H1 (cell line): ENCODE measurements around the gene FNDC3A. TPM values are rescaled to one million over a fixed set of nuclear protein-coding genes. Genes with fewer than 3 reads are reported as not detected.

Source experiments
- CTCF ChIA-PET: fragments of 300-600 bp; sonication (Branson Sonifier 250); formaldehyde crosslinking; loops from one replicate; lab custom pipeline; 2021; ENCODE audit not compliant: partially characterized antibody; lab: Charles Lee
- POLR2A ChIA-PET: fragments of 300-600 bp; sonication (Branson Sonifier 250); formaldehyde crosslinking; loops from one replicate; lab custom pipeline; 2021; ENCODE audit warnings: inconsistent platforms; ENCODE audit not compliant: partially characterized antibody; lab: Charles Lee
- DNase-seq, 2 experiments: peaks; one replicate each; pipeline versions ENCODE4 v3.0.0 to v3.0.0-alpha.2; 2010 to 2022; ENCODE audit warnings: low spot score in 2 of 2, low read depth in 1 of 2, mixed read lengths in 1 of 2
- FAIRE-seq: peaks from 2 replicates; lab custom pipeline; 2011; peaks lifted over from hg19 to GRCh38; lab: Jason Lieb, UNC
- H2AFZ ChIP-seq: 2 replicates; pipeline ENCODE4 v1.8.1; 2012; ENCODE audit warnings: low read length, inconsistent platforms
- H2AK5ac ChIP-seq: 2 replicates; pipeline ENCODE4 v1.6.1; 2013; ENCODE audit warnings: low read depth, low read length
- H2BK120ac ChIP-seq: replicated peaks from 2 replicates; pipeline ENCODE3; 2013; ENCODE audit warnings: low read depth, low read length, inconsistent platforms
- H2BK12ac ChIP-seq: 2 replicates; pipeline ENCODE4 v1.6.1; 2013; ENCODE audit warnings: low read depth, low read length
- H2BK15ac ChIP-seq: 2 replicates; pipeline ENCODE4 v1.6.1; 2013; ENCODE audit warnings: low read length
- H2BK20ac ChIP-seq: 2 replicates; pipeline ENCODE4 v1.6.1; 2013; ENCODE audit warnings: low read length
- H2BK5ac ChIP-seq: 2 replicates; pipeline ENCODE4 v1.6.1; 2013; ENCODE audit warnings: low read depth, low read length
- H3K14ac ChIP-seq: 2 replicates; pipeline ENCODE4 v1.6.1; 2013; ENCODE audit warnings: inconsistent platforms; ENCODE audit not compliant: insufficient read length
- H3K18ac ChIP-seq: 2 replicates; pipeline ENCODE4 v1.6.1; 2013; ENCODE audit warnings: low read length; ENCODE audit errors: extremely low read depth
- H3K23ac ChIP-seq: 2 replicates; pipeline ENCODE4 v1.6.1; 2013; ENCODE audit warnings: inconsistent platforms; ENCODE audit not compliant: insufficient read length
- H3K23me2 ChIP-seq: 2 replicates; pipeline ENCODE4 v1.6.1; 2013; ENCODE audit warnings: low read depth, low read length
- H3K27ac ChIP-seq: 2 replicates; pipeline ENCODE4 v1.6.1; 2011; ENCODE audit warnings: low read depth, low read length, inconsistent platforms
- H3K27me3 ChIP-seq, 4 experiments: replicated peaks in 1 of 4; 1 replicate in 1 of 4; 2 replicates in 3 of 4; pipeline versions ENCODE4 v1.6.1 to v1.8.1; 2011 to 2013; ENCODE audit warnings: low read length in 3 of 4, mild to moderate bottlenecking in 3 of 4, inconsistent platforms in 2 of 4, mixed read lengths in 2 of 4, moderate library complexity in 1 of 4; ENCODE audit not compliant: control insufficient read depth in 3 of 4, insufficient read depth in 3 of 4; ENCODE audit errors: extremely low read depth in 1 of 4
- H3K36me3 ChIP-seq, 4 experiments: 2 replicates each; pipeline versions ENCODE4 v1.6.1 to v1.8.1; 2011 to 2013; ENCODE audit warnings: mild to moderate bottlenecking in 4 of 4, low read length in 3 of 4, moderate library complexity in 2 of 4, control low read depth in 1 of 4, inconsistent platforms in 1 of 4; ENCODE audit not compliant: insufficient read depth in 4 of 4, control insufficient read depth in 2 of 4
- H3K4ac ChIP-seq: replicated peaks from 2 replicates; pipeline ENCODE3; 2013; ENCODE audit warnings: low read length, low read depth, mixed read lengths, inconsistent platforms; ENCODE audit not compliant: insufficient read length
- H3K4me1 ChIP-seq, 4 experiments: replicated peaks in 1 of 4; 1 replicate in 1 of 4; 2 replicates in 3 of 4; pipeline versions ENCODE4 v1.6.1 to v1.8.1; 2011 to 2013; ENCODE audit warnings: low read length in 3 of 4, inconsistent platforms in 2 of 4, mixed read lengths in 1 of 4; ENCODE audit not compliant: insufficient read depth in 4 of 4, control insufficient read depth in 3 of 4
- H3K4me2 ChIP-seq, 2 experiments: 2 replicates each; pipeline versions ENCODE4 v1.6.1 to v1.8.1; 2011 to 2013; ENCODE audit warnings: low read depth in 2 of 2, low read length in 2 of 2, control low read depth in 1 of 2, inconsistent platforms in 1 of 2, mild to moderate bottlenecking in 1 of 2; ENCODE audit not compliant: insufficient read depth in 1 of 2
- H3K4me3 ChIP-seq, 4 experiments: fragments of 200-600, 300-600 bp in 1 of 4; sonication (generic), shearing (Covaris generic), sonication (Bioruptor Twin) in 1 of 4; 2 replicates each; pipeline versions ENCODE4 v1.5.1 to v1.8.1; 2011 to 2016; ENCODE audit warnings: low read length in 4 of 4, low read depth in 3 of 4, control low read depth in 2 of 4, inconsistent platforms in 2 of 4, mild to moderate bottlenecking in 2 of 4, mixed read lengths in 1 of 4, moderate library complexity in 1 of 4; ENCODE audit not compliant: insufficient read depth in 2 of 4; ENCODE audit errors: extremely low read depth in 1 of 4
- H3K56ac ChIP-seq: replicated peaks from 2 replicates; pipeline ENCODE3; 2013; ENCODE audit warnings: low read depth, mild to moderate bottlenecking, mixed read lengths, low read length, inconsistent platforms; ENCODE audit not compliant: insufficient read length
- H3K79me1 ChIP-seq: 2 replicates; pipeline ENCODE4 v1.6.1; 2013; ENCODE audit warnings: low read depth, low read length, control low read depth
- H3K79me2 ChIP-seq, 2 experiments: 2 replicates each; pipeline versions ENCODE4 v1.6.1 to v1.8.1; 2012 to 2013; ENCODE audit warnings: low read length in 2 of 2, mild to moderate bottlenecking in 2 of 2, inconsistent platforms in 1 of 2; ENCODE audit not compliant: insufficient read depth in 2 of 2, control insufficient read depth in 1 of 2
- H3K9ac ChIP-seq, 4 experiments: replicated peaks in 1 of 4; 1 replicate in 1 of 4; 2 replicates in 3 of 4; pipeline versions ENCODE4 v1.6.1 to v1.8.1; 2011 to 2013; ENCODE audit warnings: low read depth in 3 of 4, low read length in 3 of 4, control low read depth in 2 of 4, mild to moderate bottlenecking in 2 of 4, moderate library complexity in 2 of 4, inconsistent platforms in 1 of 4; ENCODE audit errors: extremely low read depth in 1 of 4
- H3K9me3 ChIP-seq, 2 experiments: 2 replicates each; pipeline versions ENCODE4 v1.6.1 to v1.8.1; 2012 to 2013; ENCODE audit warnings: mild to moderate bottlenecking in 2 of 2, moderate library complexity in 2 of 2, control low read depth in 1 of 2, inconsistent platforms in 1 of 2, low read depth in 1 of 2, low read length in 1 of 2, mixed read lengths in 1 of 2; ENCODE audit not compliant: insufficient read depth in 2 of 2
- H4K20me1 ChIP-seq, 2 experiments: replicated peaks in 1 of 2; 2 replicates each; pipeline versions ENCODE3 to v1.8.1; 2011 to 2013; ENCODE audit warnings: inconsistent platforms in 2 of 2, low read length in 2 of 2, mild to moderate bottlenecking in 1 of 2; ENCODE audit not compliant: insufficient read depth in 2 of 2, control insufficient read depth in 1 of 2
- H4K5ac ChIP-seq: 2 replicates; pipeline ENCODE4 v1.6.1; 2013; ENCODE audit warnings: low read length, low read depth, mixed read lengths, inconsistent platforms; ENCODE audit not compliant: insufficient read length
- H4K8ac ChIP-seq: 2 replicates; pipeline ENCODE4 v1.8.0; 2013; ENCODE audit warnings: mild to moderate bottlenecking, moderate library complexity, low read length, inconsistent platforms; ENCODE audit not compliant: insufficient read depth; ENCODE audit errors: extremely low read depth
- H4K91ac ChIP-seq: replicated peaks from 2 replicates; pipeline ENCODE3; 2013; ENCODE audit warnings: low read length, mixed read lengths, inconsistent platforms; ENCODE audit not compliant: insufficient read length
- ASH2L ChIP-seq: fragments of 200-600, 300-600 bp; sonication (generic); IDR thresholded peaks from one replicate; pipeline ENCODE4 v1.7.1; 2017; ENCODE audit warnings: low read length
- BCL11A ChIP-seq, 2 experiments: IDR thresholded peaks; one replicate each; pipeline ENCODE4 v1.6.1; 2011; ENCODE audit warnings: low read depth in 2 of 2, low read length in 2 of 2, mild to moderate bottlenecking in 2 of 2
- CHD1 ChIP-seq: IDR thresholded peaks from 2 replicates; pipeline ENCODE4 v1.6.1; 2012; ENCODE audit warnings: low read depth, low read length, improper control_type of control experiment
- CTBP2 ChIP-seq: IDR thresholded peaks from 2 replicates; pipeline ENCODE4 v1.7.0; 2011; ENCODE audit warnings: borderline replicate concordance, mild to moderate bottlenecking, moderate library complexity, mixed read lengths, low read length; ENCODE audit not compliant: insufficient read depth, insufficient read length
- EGR1 ChIP-seq: IDR thresholded peaks from 2 replicates; pipeline ENCODE4 v1.6.1; 2011; ENCODE audit warnings: low read depth, low read length, borderline replicate concordance
- FOSL1 ChIP-seq: IDR thresholded peaks from 2 replicates; pipeline ENCODE4 v1.6.1; 2011; ENCODE audit warnings: mild to moderate bottlenecking, low read depth, low read length, moderate library complexity; ENCODE audit not compliant: insufficient read depth
- GTF2F1 ChIP-seq: IDR thresholded peaks from 2 replicates; pipeline ENCODE4 v1.6.1; 2012; ENCODE audit warnings: low read depth, low read length, improper control_type of control experiment, borderline replicate concordance
- JUND ChIP-seq: IDR thresholded peaks from 2 replicates; pipeline ENCODE4 v1.6.1; 2011; ENCODE audit warnings: mild to moderate bottlenecking, improper control_type of control experiment, low read length
- KDM4A ChIP-seq: IDR thresholded peaks from one replicate; pipeline ENCODE4 v1.7.1; 2012; ENCODE audit warnings: low read depth, mild to moderate bottlenecking, moderate library complexity, low read length, inconsistent platforms; ENCODE audit not compliant: severe bottlenecking
- NRF1 ChIP-seq: IDR thresholded peaks from 2 replicates; pipeline ENCODE4 v1.6.1; 2011; ENCODE audit warnings: mild to moderate bottlenecking, low read depth, low read length, improper control_type of control experiment
- POLR2A ChIP-seq, 2 experiments: IDR thresholded peaks; 1 replicate in 1 of 2; 2 replicates in 1 of 2; pipeline ENCODE4 v1.6.1; 2011; ENCODE audit warnings: low read depth in 2 of 2, low read length in 2 of 2, mild to moderate bottlenecking in 2 of 2; ENCODE audit errors: control extremely low read depth in 1 of 2
- POLR2AphosphoS5 ChIP-seq: IDR thresholded peaks from 2 replicates; pipeline ENCODE4 v1.6.1; 2011; ENCODE audit warnings: low read depth, low read length
- RAD21 ChIP-seq, 2 experiments: IDR thresholded peaks in 1 of 2; conservative IDR thresholded peaks in 1 of 2; 2 replicates each; pipeline ENCODE4 v1.6.1; 2011; ENCODE audit warnings: low read depth in 2 of 2, low read length in 2 of 2, improper control_type of control experiment in 1 of 2, inconsistent platforms in 1 of 2, mild to moderate bottlenecking in 1 of 2, moderate library complexity in 1 of 2
- SAP30 ChIP-seq: fragments of 300-600 bp; sonication (generic); IDR thresholded peaks from 2 replicates; pipeline ENCODE4 v1.7.1; 2012; ENCODE audit warnings: low read length, moderate library complexity, mild to moderate bottlenecking, inconsistent platforms; ENCODE audit not compliant: insufficient read depth, insufficient replicate concordance
- SP1 ChIP-seq: IDR thresholded peaks from 2 replicates; pipeline ENCODE4 v1.6.1; 2011; ENCODE audit warnings: low read depth, low read length
- SRF ChIP-seq: IDR thresholded peaks from 2 replicates; pipeline ENCODE4 v1.6.1; 2011; ENCODE audit warnings: mild to moderate bottlenecking, low read depth, low read length, moderate library complexity
- WGBS, 2 experiments: shearing (Covaris generic) in 1 of 2; methylation state at CpG; one replicate each; pipeline versions ENCODE4 v1.1.6 to v1.1.7; 2013 to 2015; ENCODE audit warnings: low lambda C conversion rate in 2 of 2, mixed read lengths in 2 of 2, inconsistent platforms in 1 of 2, low coverage in 1 of 2, missing lambda C conversion rate in 1 of 2; ENCODE audit not compliant: insufficient replicate concordance in 2 of 2, insufficient coverage in 1 of 2, insufficient read length in 1 of 2; ENCODE audit errors: extremely low coverage in 1 of 2, missing lambda C conversion rate in 1 of 2; 5-methylcytosine and 5-hydroxymethylcytosine counted together
- polyA plus RNA-seq, 7 experiments: library from polyadenylated mRNA; depleted of rRNA in 3 of 7; stranded (reverse) in 5 of 7; unstranded in 2 of 7; fragments of >200 nt in 5 of 7; fragments of 200-250 nt in 2 of 7; gene quantifications; 1 replicate in 5 of 7; 2 replicates in 1 of 7; 4 replicates in 1 of 7; pipeline versions ENCODE4 v1.2.1 to v1.2.3, GENCODE V29; 2011 to 2013; ENCODE audit warnings: missing spikeins in 2 of 7, mixed read lengths in 2 of 7
- total RNA-seq: library from RNA; stranded (reverse); fragmentation: NEBNext Ultra II Directional; extraction: Animal tissue kit (Norgen Biotek cat#: 25700); gene quantifications from 2 replicates; pipeline ENCODE4 v1.2.1, GENCODE V29; 2021

The FNDC3A gene
- total and polyA plus RNA-seq, 2 of the 8 experiments (the other 6 are each of a cell fraction or from before 2014, with no cell fraction given), result 14.6 to 26.0 TPM

- WGBS, 2 experiments, result 85% methylated on average over 2 of the region's 2 CpGs; no CpG with 5 or more reads in 1 of the 2 experiments
- Histone ChIP-seq H3K9ac (no peak overlapping the region), H3K36me3 (no peaks in the 10 kb centered on the region), H2BK15ac (no peak overlapping the region), H2BK12ac (no peak overlapping the region), H3K4ac (no peak overlapping the region), H3K27ac (no peak overlapping the region), H3K18ac (no peak overlapping the region), H3K79me2 (0 out of 4 replicates have a peak, but pooled peaks cover 0 to 6% of the 10 kb centered on the region in 2 experiments), H4K5ac (no peak overlapping the region), H3K9me3 (no peaks in the 10 kb centered on the region), H4K91ac (no peak overlapping the region), H2AK5ac (no peak overlapping the region), H3K4me3 (no peak overlapping the region), H2BK120ac (no peak overlapping the region), H3K4me2 (no peak overlapping the region), H3K27me3 (no peaks in the 10 kb centered on the region), H2AFZ (no peak overlapping the region), H4K8ac (no peak overlapping the region), H2BK20ac (no peak overlapping the region), H3K79me1 (no peaks in the 10 kb centered on the region), H3K56ac (no peak overlapping the region), H3K23me2 (no peaks in the 10 kb centered on the region), H3K4me1 (no peaks in the 10 kb centered on the region), H3K14ac (no peak overlapping the region), H3K23ac (no peak overlapping the region), H2BK5ac (no peak overlapping the region), H4K20me1 (no peaks in the 10 kb centered on the region)
- CTCF ChIA-PET, result no interaction called here
- FAIRE-seq, result no peak
- DNase-seq, result no peak
- POLR2A ChIA-PET, result no interaction called here
- no peak for TF ChIP-seq JUND
- no peak for TF ChIP-seq POLR2A (IDR thresholded peaks at IDR 0.05; ENCODE audit: control extremely low read depth in 1 of 2, low read depth in 2 of 2, low read length in 2 of 2)
- no peak for TF ChIP-seq FOSL1
- no peak for TF ChIP-seq CHD1
- TF ChIP-seq ASH2L, result no peak
- no peak for TF ChIP-seq SP1
- TF ChIP-seq NRF1, result no peak
- no peak for TF ChIP-seq KDM4A
- no peak for TF ChIP-seq EGR1
- TF ChIP-seq RAD21 (IDR thresholded peaks at IDR 0.05 in 1 of 2, conservative IDR thresholded peaks at IDR 0.05 in 1 of 2; ENCODE audit: low read depth in 2 of 2, low read length in 2 of 2), result no peak
- no peak for TF ChIP-seq BCL11A (IDR thresholded peaks at IDR 0.05; ENCODE audit: low read depth in 2 of 2, low read length in 2 of 2)
- TF ChIP-seq CTBP2, result no peak
- no peak for TF ChIP-seq POLR2AphosphoS5
- TF ChIP-seq SRF, result no peak
- TF ChIP-seq SAP30, result no peak
- TF ChIP-seq GTF2F1, result no peak
Observed at GRCh38 chr13:49046519-49046918, 70.8 kb downstream of the FNDC3A start.
